ENCODE measurements around the gene CYB5B. TPM values are rescaled to one million over a fixed set of nuclear protein-coding genes. Genes with fewer than 3 reads are reported as not detected.
"Not testable (repeated sequence)": the region's sequence is repeated elsewhere in the genome, so short reads cannot be mapped to it uniquely, and the experiment has no call there.

The CYB5B gene
- total RNA-seq, 1 donor from 2014 or later: 46.3 TPM

GRCh38 chr16:69434066-69434465 lies 9.6 kb downstream of the CYB5B start:
- H3K4me3 ChIP-seq (ENCODE audit: low read depth, low read length): no peak overlapping the region
- H3K36me3 ChIP-seq (ENCODE audit: control insufficient read depth, insufficient read depth, low read length): peaks cover 1% of the 10 kb centered on the region
- TF ChIP-seq, protein P1, sequence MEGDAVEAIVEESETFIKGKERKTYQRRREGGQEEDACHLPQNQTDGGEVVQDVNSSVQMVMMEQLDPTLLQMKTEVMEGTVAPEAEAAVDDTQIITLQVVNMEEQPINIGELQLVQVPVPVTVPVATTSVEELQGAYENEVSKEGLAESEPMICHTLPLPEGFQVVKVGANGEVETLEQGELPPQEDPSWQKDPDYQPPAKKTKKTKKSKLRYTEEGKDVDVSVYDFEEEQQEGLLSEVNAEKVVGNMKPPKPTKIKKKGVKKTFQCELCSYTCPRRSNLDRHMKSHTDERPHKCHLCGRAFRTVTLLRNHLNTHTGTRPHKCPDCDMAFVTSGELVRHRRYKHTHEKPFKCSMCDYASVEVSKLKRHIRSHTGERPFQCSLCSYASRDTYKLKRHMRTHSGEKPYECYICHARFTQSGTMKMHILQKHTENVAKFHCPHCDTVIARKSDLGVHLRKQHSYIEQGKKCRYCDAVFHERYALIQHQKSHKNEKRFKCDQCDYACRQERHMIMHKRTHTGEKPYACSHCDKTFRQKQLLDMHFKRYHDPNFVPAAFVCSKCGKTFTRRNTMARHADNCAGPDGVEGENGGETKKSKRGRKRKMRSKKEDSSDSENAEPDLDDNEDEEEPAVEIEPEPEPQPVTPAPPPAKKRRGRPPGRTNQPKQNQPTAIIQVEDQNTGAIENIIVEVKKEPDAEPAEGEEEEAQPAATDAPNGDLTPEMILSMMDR (IDR thresholded peaks at IDR 0.05; ENCODE audit: insufficient read depth, low read length, poor library complexity, severe bottlenecking): no peak
- DNase-seq (ENCODE audit: low read depth): no peak
- no peaks in the 10 kb centered on the region for H3K27me3 ChIP-seq (ENCODE audit: control insufficient read depth, insufficient read depth, low read length)

GRCh38 chr16:69435977-69436820 lies 11.8 kb downstream of the CYB5B start:
- Histone ChIP-seq H3K27me3 (ENCODE audit: control insufficient read depth, insufficient read depth, low read length) (no peaks in the 10 kb centered on the region), H3K36me3 (ENCODE audit: control insufficient read depth, insufficient read depth, low read length) (peaks cover 1% of the 10 kb centered on the region), H3K4me3 (ENCODE audit: low read depth, low read length) (no peak overlapping the region)
- no peak for DNase-seq (ENCODE audit: low read depth)
- TF ChIP-seq, protein P1 (IDR thresholded peaks at IDR 0.05; ENCODE audit: insufficient read depth, low read length, poor library complexity, severe bottlenecking): no peak

GRCh38 chr16:69436896-69437295 lies 12.5 kb downstream of the CYB5B start:
- H3K27me3 ChIP-seq (ENCODE audit: control insufficient read depth, insufficient read depth, low read length): no peaks in the 10 kb centered on the region
- DNase-seq (ENCODE audit: low read depth): no peak

DNA sequence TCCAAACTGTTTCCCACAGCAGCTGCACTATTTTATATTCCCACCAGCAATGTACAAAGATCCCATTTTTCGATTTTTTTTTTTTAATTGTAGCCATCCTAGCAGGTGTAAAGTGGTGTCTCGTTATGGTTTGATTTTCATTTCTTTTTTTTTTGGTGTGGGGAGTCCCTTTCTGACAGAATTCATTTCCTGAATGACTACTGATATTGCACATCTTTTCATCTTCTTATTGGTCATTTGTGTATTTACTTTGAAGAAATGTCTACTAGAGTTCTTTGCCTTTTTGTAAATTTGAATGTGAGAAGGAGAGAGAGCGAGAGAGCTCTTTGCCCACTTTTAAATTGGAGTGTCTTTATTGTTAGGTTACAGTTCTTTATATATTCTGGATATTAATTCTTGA lies 14.0 kb downstream of the CYB5B start:
- Histone ChIP-seq H3K4me3 (ENCODE audit: low read depth, low read length) (no peak overlapping the region), H3K36me3 (ENCODE audit: control insufficient read depth, insufficient read depth, low read length) (no peaks in the 10 kb centered on the region), H3K27me3 (ENCODE audit: control insufficient read depth, insufficient read depth, low read length) (no peaks in the 10 kb centered on the region)
- no peak for DNase-seq (ENCODE audit: low read depth)
- TF ChIP-seq, protein P1 (IDR thresholded peaks at IDR 0.05; ENCODE audit: insufficient read depth, low read length, poor library complexity, severe bottlenecking): no peak

More at GRCh38 chr16:69436896-69437295, 12.5 kb downstream of the CYB5B start:
- Histone ChIP-seq H3K4me3 (ENCODE audit: low read depth, low read length) (no peak overlapping the region), H3K36me3 (ENCODE audit: control insufficient read depth, insufficient read depth, low read length) (peaks cover 1% of the 10 kb centered on the region)
- TF ChIP-seq, protein P1 (IDR thresholded peaks at IDR 0.05; ENCODE audit: insufficient read depth, low read length, poor library complexity, severe bottlenecking): no peak

DNA sequence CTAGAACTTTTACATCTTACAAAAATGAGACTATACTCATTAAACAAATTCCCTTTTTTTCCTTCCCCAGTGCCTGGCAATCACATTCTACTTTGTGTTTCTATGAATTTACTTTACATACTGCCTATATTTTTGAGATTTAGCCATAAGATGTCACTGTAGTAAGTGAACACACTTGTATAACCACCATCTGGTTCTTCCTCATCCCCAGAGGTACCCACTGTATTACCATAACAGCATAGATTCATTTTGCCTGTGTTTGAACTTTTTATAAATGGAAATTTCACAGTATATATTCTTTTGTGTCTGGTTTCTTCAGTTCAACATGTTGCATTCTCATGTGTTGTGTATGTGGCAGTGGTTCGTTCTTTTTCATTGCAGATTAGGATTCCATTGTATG lies 15.8 kb downstream of the CYB5B start:
- DNase-seq (ENCODE audit: low read depth): no peak
- TF ChIP-seq, protein P1 (IDR thresholded peaks at IDR 0.05; ENCODE audit: insufficient read depth, low read length, poor library complexity, severe bottlenecking): no peak
- H3K4me3 ChIP-seq (ENCODE audit: low read depth, low read length): no peak overlapping the region
- no peaks in the 10 kb centered on the region for H3K27me3 ChIP-seq (ENCODE audit: control insufficient read depth, insufficient read depth, low read length)
- no peaks in the 10 kb centered on the region for H3K36me3 ChIP-seq (ENCODE audit: control insufficient read depth, insufficient read depth, low read length)

DNA sequence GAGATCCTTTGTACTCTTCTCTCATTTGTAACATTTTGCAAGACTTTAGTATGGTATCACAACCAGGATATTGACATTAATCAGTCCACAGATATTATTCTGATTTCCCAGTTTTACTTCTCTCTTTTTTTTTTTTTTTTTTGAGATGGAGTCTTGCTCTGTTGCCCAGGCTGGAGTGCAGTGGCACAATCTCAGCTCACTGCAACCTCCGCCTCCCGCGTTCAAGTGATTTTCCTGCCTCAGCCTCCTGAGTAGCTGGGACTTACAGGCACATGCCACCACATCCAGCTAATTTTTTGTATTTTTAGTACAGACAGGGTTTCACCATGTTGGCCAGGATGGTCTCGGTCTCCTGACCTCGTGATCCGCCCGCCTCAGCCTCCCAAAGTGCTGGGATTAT lies 16.6 kb downstream of the CYB5B start:
- not testable (repeated sequence) for H3K27me3 ChIP-seq (ENCODE audit: control insufficient read depth, insufficient read depth, low read length)

More for the DNA sequence above, 16.6 kb downstream of the CYB5B start:
- not testable (repeated sequence) for DNase-seq (ENCODE audit: low read depth); H3K4me3 ChIP-seq (ENCODE audit: low read depth, low read length); H3K36me3 ChIP-seq (ENCODE audit: control insufficient read depth, insufficient read depth, low read length)

Data from kidney epithelial cell (primary cell).